GM19455 (cell line): ENCODE data around the gene CCN6.
A peak's percentile ranks its signal among the peaks of the same experiment; 100 is the strongest.
"Not testable (repeated sequence)": the region's sequence is repeated elsewhere in the genome, so short reads cannot be mapped to it uniquely, and the experiment has no call there.

Experiments
- ATAC-seq: cut with Tn5 transposase; IDR thresholded peaks from one replicate; pipeline ENCODE4 v1.9.1; 2021; ENCODE audit not compliant: unreplicated experiment

Gene CCN6

DNA sequence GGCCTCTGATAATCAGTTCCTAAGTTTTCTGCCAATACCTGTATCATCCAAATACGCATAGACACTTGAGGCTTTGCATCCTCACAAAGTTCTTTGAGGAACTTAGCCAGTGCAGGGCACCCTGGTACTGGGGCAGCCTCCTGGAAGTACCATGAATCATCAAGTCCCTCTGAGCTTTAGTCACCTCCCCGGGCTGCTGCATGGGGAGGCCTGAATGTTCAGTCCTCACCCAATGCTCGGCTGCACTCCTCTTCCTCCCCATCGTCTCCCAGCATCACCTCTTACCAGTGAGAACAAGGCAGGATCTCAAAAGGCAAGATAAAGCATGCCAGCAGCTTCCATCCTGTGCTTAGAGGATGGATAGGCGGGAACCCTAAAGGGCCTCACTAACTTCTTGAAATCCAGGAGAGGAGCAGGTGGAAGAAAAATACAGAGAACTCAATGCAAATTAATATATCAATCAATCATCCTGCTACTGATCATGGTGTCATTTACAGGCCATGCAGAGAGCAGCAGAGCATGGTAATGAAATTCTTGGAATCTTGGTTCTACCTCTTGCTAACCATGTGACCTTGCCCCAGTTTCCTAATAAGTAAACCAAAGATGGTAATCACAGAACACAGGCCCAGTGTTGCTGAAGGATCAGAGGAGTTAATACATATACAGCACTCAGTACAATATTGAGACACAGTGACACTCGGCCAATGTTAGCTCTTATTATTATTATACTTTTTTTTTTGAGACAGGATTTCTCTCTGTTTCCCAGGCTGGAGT is 4.7 kb upstream of the CCN6 start:
- no peak for ATAC-seq

DNA sequence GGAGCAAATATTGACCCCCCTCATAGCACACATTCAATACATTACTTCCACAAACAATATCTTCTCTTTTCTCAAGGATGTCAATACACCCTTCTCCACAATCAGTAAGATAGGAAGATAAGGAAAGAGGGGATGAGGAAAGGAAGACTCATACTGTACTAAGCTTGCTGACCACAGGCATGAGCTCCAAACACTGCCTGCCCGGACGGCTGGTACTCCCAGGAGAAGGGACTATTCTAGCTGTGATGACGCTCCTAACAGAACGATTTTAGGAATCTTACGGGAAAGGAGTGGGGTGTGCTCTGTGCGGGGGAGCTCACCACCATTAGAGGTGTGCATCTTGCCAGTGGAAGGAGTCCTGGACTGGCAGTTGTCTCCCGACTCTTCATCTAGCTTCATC is 3.9 kb upstream of the CCN6 start:
- no peak for ATAC-seq

DNA sequence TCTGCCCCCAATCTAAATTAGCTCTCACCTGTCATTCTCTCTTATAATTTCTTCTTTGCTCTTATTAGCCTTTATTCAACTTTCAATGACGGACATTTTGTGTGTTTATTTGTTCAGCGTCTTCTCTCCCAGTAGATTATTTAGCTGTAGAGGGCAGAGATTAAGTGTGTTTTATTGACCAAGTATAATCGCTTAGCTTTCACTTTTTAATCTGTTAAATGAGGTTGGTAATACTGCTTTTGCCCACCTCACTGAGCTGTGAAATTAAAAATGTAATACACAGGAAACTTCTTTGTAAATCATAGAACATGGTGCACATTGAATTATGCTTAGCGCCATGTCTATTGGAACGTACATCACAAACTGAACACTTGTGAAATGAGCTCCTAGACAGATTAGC is 3.5 kb upstream of the CCN6 start:
- ATAC-seq, result no peak

DNA sequence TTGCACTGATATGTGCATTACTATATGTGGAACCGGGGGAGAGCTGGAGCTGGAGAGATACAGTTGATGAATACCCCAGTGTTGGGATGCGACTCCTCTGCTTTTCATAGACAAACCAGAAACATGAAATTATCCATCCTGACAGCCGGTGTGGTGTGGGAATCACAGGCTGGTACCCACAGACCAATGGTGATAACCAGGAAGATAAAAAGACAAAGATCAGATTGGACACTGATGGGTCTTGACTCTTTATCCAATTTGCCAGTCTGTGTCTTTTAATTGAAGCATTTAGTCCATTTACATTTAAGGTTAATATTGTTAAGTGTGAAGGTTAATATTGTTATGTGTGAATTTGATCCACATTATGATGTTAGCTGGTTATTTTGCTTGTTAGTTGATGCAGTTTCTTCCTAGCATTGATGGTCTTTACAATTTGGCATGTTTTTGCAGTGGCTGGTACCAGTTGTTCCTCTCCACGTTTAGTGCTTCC is 2.6 kb upstream of the CCN6 start:
- not testable (repeated sequence) for ATAC-seq

DNA sequence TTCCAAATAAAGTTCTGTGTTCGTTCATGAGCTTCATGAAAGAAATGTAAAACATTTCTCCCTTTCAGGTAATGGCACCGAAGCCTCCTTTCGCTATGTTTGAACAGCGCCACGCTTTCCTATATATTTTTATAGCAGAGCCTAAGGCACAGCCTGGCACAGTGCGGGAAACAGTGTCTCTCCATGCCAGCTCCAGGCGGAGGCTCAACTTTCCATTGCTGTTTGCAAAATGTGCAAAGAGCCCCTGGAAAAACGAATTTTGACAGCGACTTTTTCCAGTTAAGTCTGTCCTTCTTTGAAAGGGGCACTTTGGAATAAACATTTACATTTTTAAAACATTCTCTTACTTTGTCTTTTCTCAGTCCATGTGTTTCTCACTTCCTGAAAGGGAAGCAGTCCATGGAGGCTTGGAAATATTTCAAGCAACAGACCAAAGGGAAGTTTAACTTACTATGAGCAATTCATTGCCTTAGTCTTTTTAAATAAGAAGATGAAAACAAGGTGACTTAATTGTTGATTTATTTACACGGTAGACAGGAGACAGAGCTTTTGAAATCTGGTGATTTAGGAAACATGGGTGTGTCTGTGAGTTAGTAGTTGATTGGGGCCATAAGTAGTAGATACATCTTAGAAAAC is 769 bp downstream of the CCN6 start:
- ATAC-seq, result no peak

DNA sequence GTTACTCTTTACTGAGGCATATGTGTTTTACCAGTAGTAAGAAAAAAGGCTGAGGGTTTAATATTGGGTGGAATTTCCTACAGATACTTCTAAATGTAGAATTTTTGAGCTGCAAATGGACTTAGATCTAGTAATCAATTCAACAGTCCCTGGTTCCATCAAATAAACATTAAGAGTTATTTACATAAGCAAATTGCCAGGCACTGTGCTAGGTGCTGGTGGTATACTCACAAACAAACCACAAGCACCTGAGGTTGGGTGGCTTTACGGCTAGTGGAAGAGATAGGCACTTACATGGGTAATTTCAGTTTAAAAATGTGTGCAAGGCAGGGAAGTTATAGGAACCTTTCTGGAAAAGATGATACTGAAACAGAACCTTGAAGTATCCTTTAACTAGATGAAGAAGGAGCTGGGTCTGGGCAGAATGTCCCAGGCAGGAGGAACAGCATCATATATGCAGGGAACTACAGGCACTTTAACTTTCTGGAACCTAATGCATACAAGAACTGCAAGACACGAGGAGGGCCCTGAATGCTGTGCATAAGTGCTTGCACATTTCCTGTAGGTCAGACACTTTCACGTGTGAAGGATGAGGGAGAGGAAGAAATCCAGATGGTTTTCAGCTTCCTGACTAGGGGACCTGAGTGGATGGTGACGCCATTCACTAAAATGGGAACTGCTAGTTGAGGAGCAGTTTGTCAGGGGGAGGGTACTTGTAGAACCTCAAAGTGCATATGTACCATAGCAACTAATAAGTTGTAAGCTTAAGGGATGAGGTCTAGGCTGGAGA is 4.5 kb downstream of the CCN6 start:
- no peak for ATAC-seq

DNA sequence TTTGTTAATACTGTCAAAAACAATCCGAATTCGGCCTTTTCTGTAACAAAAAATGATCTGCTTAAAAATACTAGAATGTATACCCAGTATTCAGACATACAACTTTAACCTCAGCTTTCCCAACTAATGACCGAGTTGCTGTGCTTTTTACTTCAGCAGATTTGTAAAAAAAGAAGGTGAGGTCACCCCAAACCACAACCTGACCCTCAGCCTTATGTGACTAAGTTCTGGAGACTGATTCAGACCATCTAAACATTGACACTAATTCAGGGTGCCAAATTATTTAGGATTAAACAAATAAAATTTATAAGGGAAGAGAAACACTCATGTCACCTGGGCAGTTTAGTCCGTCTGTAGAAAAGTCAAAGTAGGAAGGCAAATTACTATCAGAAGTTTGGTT is 7.7 kb downstream of the CCN6 start:
- ATAC-seq, result no peak

DNA sequence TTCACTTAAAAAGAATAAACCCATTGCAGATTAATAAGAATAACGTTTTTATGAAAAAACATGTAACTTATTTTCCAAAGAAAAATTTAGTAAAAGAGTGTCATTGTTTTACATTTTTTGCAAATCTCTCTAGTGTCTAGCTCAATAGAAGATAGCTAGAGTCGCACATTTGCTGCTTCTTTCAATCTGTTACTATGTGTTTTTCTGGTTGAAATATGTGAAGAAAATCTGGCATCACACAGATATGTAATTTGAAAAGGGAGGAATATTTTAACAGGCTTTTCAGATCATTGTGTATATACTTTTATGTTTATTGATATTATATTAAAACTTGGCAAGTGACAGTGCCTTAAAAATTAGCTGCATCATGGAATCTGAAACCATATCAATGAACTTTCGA is 9.1 kb downstream of the CCN6 start:
- no peak for ATAC-seq

DNA sequence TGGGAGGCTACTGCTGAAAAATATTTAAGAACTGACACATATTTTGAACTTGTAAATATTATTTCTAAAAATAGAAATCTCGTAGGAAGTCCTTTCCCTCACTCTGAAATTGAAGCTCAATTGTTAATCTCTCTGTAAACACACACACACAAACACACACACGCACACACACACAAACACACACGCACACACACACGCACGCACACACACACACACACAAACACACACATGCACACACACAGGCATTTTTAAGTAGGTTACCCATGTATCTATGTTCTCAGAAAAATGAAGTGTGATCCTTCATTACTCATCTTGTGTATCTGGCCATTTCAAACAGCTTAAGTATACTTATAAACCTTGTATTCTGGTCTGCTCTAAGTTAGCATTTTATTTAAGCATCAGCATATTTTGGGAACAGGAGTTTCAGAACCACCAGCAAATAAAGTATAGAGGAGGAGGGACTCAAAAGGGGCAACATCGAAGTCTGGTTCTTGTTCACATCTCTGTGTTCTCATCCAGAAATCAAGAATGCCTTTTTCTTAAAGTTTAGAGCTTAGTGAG is 11.6 kb downstream of the CCN6 start:
- ATAC-seq, result no peak

DNA sequence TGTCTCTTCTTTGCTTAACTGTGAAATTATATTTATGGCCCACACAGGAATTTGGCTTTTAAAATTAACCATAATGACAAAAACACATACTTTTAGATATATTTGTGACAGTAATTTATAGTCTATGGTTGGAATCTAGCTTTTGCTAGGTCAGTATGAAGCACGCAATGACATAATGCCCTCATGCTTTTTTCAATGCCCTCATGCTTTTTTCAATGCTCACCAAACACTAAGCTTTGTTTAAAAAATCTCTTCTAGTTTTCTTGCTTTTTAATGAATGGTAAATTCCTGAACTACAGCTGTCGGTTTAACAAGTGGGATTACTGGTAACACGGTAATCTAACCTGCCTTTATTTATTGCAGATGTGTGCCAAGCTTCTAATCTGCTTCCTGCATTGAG is 12.7 kb downstream of the CCN6 start:
- no peak for ATAC-seq

DNA sequence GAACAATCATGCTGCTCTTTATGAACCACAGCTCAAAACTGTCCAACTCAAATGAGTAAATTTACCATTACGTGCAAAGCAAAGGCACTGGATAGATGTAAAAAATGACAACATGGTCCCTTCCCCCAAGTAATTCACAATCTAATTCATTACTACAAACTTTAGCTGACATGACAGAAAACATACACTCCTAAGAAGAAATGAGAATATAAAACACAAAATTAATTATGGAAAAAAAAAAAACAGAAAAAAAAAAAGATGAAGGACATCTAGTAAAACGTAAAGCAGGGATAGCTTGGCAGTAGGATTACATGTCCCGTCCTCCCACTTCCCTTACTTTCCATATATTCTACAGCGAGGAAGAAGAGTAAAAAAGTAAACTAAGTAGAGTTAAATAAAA is 27.7 kb downstream of the CCN6 start:
- ATAC-seq, result no peak

DNA sequence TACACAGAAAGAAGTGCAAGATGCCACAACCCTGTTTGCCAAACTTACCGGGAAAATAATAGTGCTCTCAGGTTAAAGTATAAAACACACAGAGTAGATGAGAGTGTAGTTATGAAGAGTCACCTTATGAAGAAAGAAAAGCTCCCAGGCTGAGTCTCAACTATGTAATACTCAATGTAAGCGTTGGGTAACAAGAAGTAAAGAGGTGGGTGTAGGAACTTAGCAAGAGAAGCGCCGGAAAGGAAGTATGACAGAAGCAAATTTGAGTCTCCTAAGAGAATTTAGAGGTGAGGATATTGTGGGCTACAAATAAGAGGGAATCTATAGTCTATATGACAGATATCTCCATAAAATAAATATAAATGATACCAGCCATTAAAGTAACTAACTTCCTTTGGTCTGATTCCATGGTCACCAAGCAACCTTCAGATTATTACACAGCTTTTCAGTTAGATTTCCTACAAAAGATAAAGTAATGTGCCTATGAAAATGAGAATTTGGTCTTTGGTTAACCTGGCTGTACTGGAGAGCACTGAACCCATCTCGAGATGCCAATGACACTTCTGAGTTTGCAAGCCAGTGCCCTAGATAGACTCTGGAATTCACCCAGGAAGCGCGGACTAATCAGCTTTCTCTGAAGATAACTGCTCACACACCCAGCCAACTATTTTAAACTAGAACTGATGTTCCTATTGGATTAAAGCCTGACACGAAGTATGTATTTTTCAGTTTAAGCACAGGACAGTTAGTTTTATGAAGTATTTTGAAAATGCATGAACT is 31.6 kb downstream of the CCN6 start:
- ATAC-seq, result no peak

DNA sequence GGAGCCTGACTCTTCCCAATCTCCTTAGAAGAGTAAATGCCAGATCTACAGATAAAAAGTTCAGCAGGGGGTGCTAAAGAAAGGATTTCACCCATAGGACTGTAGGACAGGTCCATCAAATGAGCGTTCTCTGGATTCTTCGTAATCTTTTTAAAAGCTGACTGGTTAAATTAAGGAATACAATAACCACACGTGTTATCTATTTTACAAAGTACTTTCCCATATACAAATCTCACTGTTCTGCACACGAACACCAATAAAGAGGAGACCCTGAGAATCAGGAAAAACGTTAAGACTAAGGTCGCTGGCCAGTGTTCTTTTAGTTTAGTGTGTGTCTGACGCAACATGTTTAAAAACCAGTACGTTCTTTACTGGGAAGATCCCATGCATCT is 32.8 kb downstream of the CCN6 start:
- ATAC-seq, result peak; percentile 31

DNA sequence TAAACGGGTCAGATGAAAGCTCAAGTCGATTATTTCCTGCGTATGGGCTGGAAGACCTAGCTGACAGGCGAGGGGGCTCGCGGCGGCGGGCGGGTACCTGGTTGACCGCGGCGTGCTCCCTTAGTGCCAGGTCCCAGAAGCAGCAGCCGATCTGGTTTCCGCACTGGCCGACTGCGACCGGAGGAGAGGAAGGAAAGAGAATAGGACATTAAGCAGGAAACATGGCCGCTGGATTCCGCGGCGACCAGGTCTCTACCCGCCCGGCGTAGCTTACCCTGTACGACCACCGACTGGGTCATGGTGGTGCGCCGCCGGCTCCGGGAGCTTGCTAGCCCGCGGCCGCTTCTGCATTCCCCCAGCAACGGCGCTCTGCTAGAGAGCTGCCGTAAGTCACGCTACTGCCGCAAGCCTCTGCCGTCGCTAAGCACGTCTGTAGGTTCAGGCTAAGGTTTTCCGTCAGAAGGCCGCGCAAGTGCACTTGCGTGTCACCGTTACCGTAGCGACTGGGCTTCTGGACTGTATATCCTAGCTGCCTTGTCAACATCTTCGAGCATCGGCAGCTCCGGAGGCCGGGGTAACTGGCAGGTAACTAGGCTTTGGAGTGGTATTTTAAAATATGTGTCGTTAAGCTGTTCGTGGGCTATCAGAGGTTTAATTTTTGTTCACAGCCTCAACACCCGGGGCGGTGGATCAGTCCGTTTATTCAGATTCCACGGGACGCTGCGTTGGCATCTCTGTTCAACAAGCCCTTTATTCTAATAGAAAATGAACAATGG is 33.4 kb downstream of the CCN6 start, which contains the start of the genes FAM229B and TUBE1:
TSS of gene FAM229B (plus strand) at position 456 of the 776 bp plus-strand sequence. CDS start 11,693 bp downstream, outside the sequence.
TSS of gene TUBE1 (minus strand) at position 347 of the 776 bp plus-strand sequence. CDS start at position 299, 48 bp downstream.
- peak; percentile 98 for ATAC-seq

DNA sequence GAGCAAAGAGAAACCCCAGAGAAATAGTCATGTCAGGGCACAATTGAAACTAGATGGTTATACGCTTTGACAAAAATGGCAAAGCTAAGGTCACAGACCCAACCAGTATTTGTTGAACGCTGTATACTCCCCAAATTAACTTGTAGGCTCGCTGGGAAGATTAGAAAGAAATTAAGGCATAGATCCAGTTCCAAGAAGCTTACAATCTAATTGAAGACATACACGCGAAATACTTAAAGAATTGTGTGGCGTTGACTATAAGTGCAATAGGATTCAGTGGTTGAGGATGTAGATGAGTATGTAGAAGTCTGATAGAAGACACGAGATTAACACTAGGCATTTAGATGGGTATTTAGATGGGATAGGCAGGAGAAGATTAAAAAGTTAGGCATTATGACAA is 34.0 kb downstream of the CCN6 start:
- ATAC-seq, result no peak

DNA sequence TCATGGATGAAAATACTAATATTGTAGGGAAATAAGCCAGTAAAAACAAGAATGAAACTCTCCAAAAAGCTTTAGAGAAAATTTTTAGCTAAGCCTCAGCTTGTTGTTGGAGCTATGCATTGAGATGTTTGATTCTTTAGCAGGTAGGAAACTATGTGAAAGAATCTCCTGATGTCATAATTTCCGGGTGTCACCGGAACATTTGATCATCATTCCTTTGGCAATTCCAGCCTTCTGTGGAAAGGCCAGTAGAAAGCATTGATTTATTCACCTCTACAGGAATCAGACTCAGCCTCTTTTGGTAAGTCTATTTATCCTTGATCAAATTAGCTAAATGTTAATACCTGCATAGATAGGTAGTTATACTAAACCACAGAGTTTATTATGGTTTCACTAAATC is 43.0 kb downstream of the CCN6 start:
- no peak for ATAC-seq

DNA sequence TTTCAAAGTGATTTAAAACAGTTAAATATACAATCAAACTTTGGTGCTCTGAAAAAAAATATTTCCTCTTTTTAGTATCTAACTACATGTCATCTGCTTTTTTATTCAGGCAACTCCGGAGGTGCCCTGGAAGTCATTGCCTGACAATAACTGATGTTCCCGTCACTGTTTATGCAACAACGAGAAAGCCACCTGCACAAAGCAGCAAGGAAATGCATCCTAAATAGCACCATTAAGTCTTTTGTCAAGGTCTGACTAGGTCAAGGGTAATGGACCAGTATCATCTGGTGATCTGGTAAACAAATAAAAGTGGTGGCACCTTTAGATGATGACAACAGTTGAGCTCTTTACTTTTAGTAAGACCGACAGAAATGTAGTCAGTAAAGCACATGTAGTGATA is 46.7 kb downstream of the CCN6 start:
- no peak for ATAC-seq

DNA sequence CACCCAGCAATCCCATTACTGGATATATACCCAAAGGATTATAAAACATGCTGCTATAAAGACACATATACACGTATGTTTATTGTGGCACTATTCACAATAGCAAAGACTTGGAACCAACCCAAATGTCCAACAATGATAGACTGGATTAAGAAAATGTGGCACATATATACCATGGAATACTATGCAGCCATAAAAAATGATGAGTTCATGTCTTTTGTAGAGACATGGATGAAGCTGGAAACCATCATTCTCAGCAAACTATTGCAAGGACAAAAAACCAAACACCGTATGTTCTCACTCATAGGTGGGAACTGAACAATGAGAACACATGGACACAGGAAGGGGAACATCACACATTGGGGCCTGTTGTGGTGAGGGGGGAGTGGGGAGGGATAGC is 52.1 kb downstream of the CCN6 start:
- not testable (repeated sequence) for ATAC-seq

DNA sequence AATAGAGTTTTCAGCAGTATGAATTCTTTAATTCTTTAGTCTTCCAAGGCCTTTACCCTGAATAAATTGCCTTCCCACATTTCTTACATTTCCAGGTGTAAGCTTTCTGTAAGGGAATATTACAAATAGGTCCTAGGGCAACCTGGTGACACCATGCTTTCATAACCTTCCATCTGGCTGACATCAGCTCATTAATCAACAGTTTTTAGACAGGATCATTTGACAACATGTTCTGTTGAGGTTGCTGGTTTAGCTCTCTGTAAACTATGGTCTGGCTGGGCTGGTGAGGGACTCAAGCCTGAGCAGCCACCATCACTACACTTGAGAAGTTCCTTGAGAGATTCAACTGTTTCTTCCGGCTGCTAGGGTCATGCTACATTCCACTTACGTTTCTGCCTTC is 52.7 kb downstream of the CCN6 start:
- no peak for ATAC-seq

DNA sequence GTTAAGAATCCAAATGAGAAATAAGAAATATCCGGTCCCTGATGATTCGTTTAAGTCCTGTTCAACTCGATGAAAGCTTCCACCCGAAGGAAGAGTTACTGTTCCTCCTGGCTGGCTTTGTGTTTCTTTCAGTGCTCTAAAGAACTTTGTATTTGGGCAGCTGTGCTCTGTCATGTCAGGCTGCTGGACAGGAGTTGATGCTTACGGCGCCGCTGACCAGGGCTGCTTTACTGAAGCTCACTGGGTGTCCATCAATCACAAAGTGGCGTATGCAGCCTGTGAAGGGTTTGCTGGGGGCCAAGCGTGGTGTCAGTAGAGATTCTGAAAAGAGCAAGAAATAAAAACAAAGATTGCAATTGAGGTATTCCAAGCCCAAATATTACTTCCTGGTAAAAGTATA is 55.4 kb downstream of the CCN6 start:
- no peak for ATAC-seq
